K562 (cell line): ENCODE measurements around the gene RNASET2. TPM values are rescaled to one million over a fixed set of nuclear protein-coding genes. Genes with fewer than 3 reads are reported as not detected.
A peak's percentile ranks its signal among the peaks of the same experiment; 100 is the strongest.

ENCODE experiments used
- ATAC-seq: fragments of 200-7000 bp; cut with Tn5 transposase; 3 replicates; pipeline ENCODE4 v1.9.1; 2020; ENCODE audit warnings: moderate library complexity
- BruUV-seq: library from RNA; stranded (reverse); fragments of 400-500 nt; replicated peaks from 2 replicates; lab custom pipeline; 2021; lab: Mats Ljungman, UMichigan
- CTCF ChIA-PET: fragments of 300-600 bp; formaldehyde crosslinking; extraction: SDS; loops from one replicate; lab custom pipeline; 2021; ENCODE audit warnings: low intra/inter-chr PET ratio; lab: Yijun Ruan, JAX
- POLR2A ChIA-PET: fragments of 300-600, 350-650 bp; sonication (Branson Sonifier 250); formaldehyde crosslinking; extraction: SDS; loops from one replicate; lab custom pipeline; 2021; ENCODE audit warnings: antibody characterized with exemption, inconsistent platforms; lab: Yijun Ruan, JAX
- DNase-seq, 4 experiments: peaks; one replicate each; pipeline versions ENCODE4 v3.0.0 to v3.0.0-alpha.2; 2011 to 2018; ENCODE audit warnings: low spot score in 3 of 4, mixed read lengths in 3 of 4; ENCODE audit errors: extremely low read depth in 1 of 4
- FAIRE-seq: peaks from 2 replicates; lab custom pipeline; 2011; peaks lifted over from hg19 to GRCh38; lab: Jason Lieb, UNC
- H2AFZ ChIP-seq: 2 replicates; pipeline ENCODE4 v1.6.0; 2011; ENCODE audit warnings: low read depth, low read length, control low read depth, inconsistent platforms
- H3K27ac ChIP-seq: fragments of 200-600 bp; 3 replicates; pipeline ENCODE4 v1.8.0; 2011; ENCODE audit warnings: low read depth, mild to moderate bottlenecking, control low read depth, inconsistent platforms, low read length, moderate library complexity, mixed read lengths; ENCODE audit errors: extremely low read depth
- H3K27me3 ChIP-seq, 2 experiments: fragments of 300-600 bp in 1 of 2; 2 replicates in 1 of 2; 3 replicates in 1 of 2; pipeline versions ENCODE4 v1.6.0 to v1.8.0; 2011; ENCODE audit warnings: inconsistent platforms in 2 of 2, low read length in 2 of 2, mild to moderate bottlenecking in 1 of 2, mixed read lengths in 1 of 2, moderate library complexity in 1 of 2; ENCODE audit not compliant: control insufficient read depth in 2 of 2, insufficient read depth in 2 of 2
- H3K36me3 ChIP-seq: fragments of 300-600 bp; 3 replicates; pipeline ENCODE4 v1.8.0; 2011; ENCODE audit warnings: mild to moderate bottlenecking, low read length, inconsistent platforms; ENCODE audit not compliant: control insufficient read depth, insufficient read depth
- H3K4me1 ChIP-seq, 2 experiments: fragments of 200-600 bp in 1 of 2; replicated peaks in 1 of 2; 2 replicates in 1 of 2; 3 replicates in 1 of 2; pipeline versions ENCODE4 v1.5.1 to v1.8.0; 2011; ENCODE audit warnings: inconsistent platforms in 2 of 2, low read length in 2 of 2, mild to moderate bottlenecking in 1 of 2, mixed read lengths in 1 of 2, moderate library complexity in 1 of 2; ENCODE audit not compliant: control insufficient read depth in 2 of 2, insufficient read depth in 2 of 2
- H3K4me2 ChIP-seq: 2 replicates; pipeline ENCODE4 v1.6.1; 2011; ENCODE audit warnings: low read length, control low read depth, inconsistent platforms, mixed read lengths; ENCODE audit not compliant: insufficient read depth
- H3K4me3 ChIP-seq: fragments of 200-600 bp; sonication (generic), shearing (Covaris generic); 2 replicates; pipeline ENCODE4 v1.5.1; 2016; ENCODE audit warnings: control low read depth, inconsistent platforms
- H3K79me2 ChIP-seq: fragments of 200-600 bp; 3 replicates; pipeline ENCODE4 v1.8.0; 2011; ENCODE audit warnings: low read length, inconsistent platforms; ENCODE audit not compliant: control insufficient read depth, insufficient read depth
- H3K9ac ChIP-seq, 2 experiments: 2 replicates each; pipeline versions ENCODE4 v1.6.0 to v1.6.1; 2011; ENCODE audit warnings: low read depth in 2 of 2, low read length in 2 of 2, control low read depth in 1 of 2, inconsistent platforms in 1 of 2, mild to moderate bottlenecking in 1 of 2, mixed read lengths in 1 of 2; ENCODE audit not compliant: insufficient read depth in 1 of 2
- H3K9me1 ChIP-seq: one replicate; pipeline ENCODE4 v1.6.0; 2011; ENCODE audit warnings: inconsistent platforms, mild to moderate bottlenecking, low read length, moderate library complexity; ENCODE audit not compliant: control insufficient read depth, insufficient read depth
- H3K9me3 ChIP-seq: replicated peaks from 2 replicates; pipeline ENCODE4 v1.5.1; 2011; ENCODE audit warnings: low read depth, low read length, inconsistent platforms; ENCODE audit not compliant: control insufficient read depth, insufficient read depth
- H4K20me1 ChIP-seq: replicated peaks from 2 replicates; pipeline ENCODE4 v1.6.1; 2011; ENCODE audit warnings: low read length, inconsistent platforms, mixed read lengths; ENCODE audit not compliant: control insufficient read depth, insufficient read depth
- GTF2A2 ChIP-seq: IDR thresholded peaks from 2 replicates; pipeline ENCODE4 v1.6.1; 2016; ENCODE audit warnings: mild to moderate bottlenecking, missing genetic modification characterization, missing compliant biosample characterization
- RBM17 ChIP-seq: fragments of 200-400 bp; formaldehyde crosslinking; IDR thresholded peaks from 2 replicates; pipeline ENCODE4 v1.6.1; 2017; ENCODE audit warnings: low read depth, mild to moderate bottlenecking, low read length, borderline replicate concordance
- SMARCC2 ChIP-seq: fragments of 450-650 bp; IDR thresholded peaks from 2 replicates; pipeline ENCODE4 v1.6.1; 2017; ENCODE audit warnings: antibody characterized with exemption, moderate library complexity, mild to moderate bottlenecking, low read depth
- TBP ChIP-seq: optimal IDR thresholded peaks from 2 replicates; pipeline ENCODE3; 2011; ENCODE audit warnings: low read depth, low read length, improper control_type of control experiment
- YY1 ChIP-seq, 3 experiments: IDR thresholded peaks; 2 replicates each; pipeline ENCODE4 v1.6.1; 2011; ENCODE audit warnings: low read length in 2 of 3, mild to moderate bottlenecking in 2 of 3, moderate library complexity in 2 of 3, borderline replicate concordance in 1 of 3, control low read depth in 1 of 3, low read depth in 1 of 3; ENCODE audit not compliant: insufficient read depth in 3 of 3, insufficient replicate concordance in 2 of 3, control insufficient read depth in 1 of 3, insufficient read length in 1 of 3; ENCODE audit errors: extremely low read depth in 1 of 3
- WGBS: fragments of 100-300 bp; shearing (Covaris generic); methylation state at CpG from one replicate; pipeline ENCODE4 v1.1.6; 2016; ENCODE audit warnings: low coverage, mixed read lengths; ENCODE audit not compliant: insufficient coverage; ENCODE audit errors: missing lambda C conversion rate; 5-methylcytosine and 5-hydroxymethylcytosine counted together
- in situ Hi-C: fragments of 300-500 bp; cut with MboI; formaldehyde crosslinking; loops from 4 replicates; pipeline ENCODE4 v1.15.0; 2018; ENCODE audit warnings: inconsistent platforms, mixed read lengths
- intact Hi-C: fragments of 100-400 bp; cut with micrococcal nuclease; formaldehyde crosslinking; loops from 2 replicates; pipeline ENCODE4 v1.14.2; 2022
- polyA plus RNA-seq, 8 experiments: library from polyadenylated mRNA; depleted of rRNA in 4 of 8; stranded (reverse) in 5 of 8; unstranded in 3 of 8; fragments of >200 nt; fragmentation: Nextera tagmentation in 2 of 8; fragmentation: Illumina TruSeq in 1 of 8; extraction: Ambion mirVana in 2 of 8; extraction: Trizol in 1 of 8; gene quantifications; 2 replicates each; pipeline versions ENCODE4 v1.2.1 to v1.2.3, GENCODE V29; 2011 to 2014; ENCODE audit warnings: inconsistent platforms in 1 of 8, missing spikeins in 1 of 8
- total RNA-seq, 7 experiments: library from RNA; depleted of rRNA in 6 of 7; stranded (reverse); fragments of >200 nt in 6 of 7; fragmentation: Illumina TruSeq in 2 of 7; extraction: Trizol in 2 of 7; gene quantifications; 2 replicates each; pipeline versions ENCODE4 v1.2.1 to v1.2.3, GENCODE V29; 2011 to 2021; ENCODE audit warnings: low replicate concordance in 1 of 7
- TF ChIP-seq, protein P1 (sequence below), 3 experiments: fragments of 200-800 bp in 1 of 3; sonication (Bioruptor generic) in 1 of 3; sonication (generic) in 1 of 3; formaldehyde crosslinking in 1 of 3; IDR thresholded peaks; 2 replicates each; pipeline versions ENCODE4 v1.6.1 to v1.8.0; 2016 to 2022; ENCODE audit warnings: mild to moderate bottlenecking in 2 of 3, missing compliant biosample characterization in 2 of 3, missing genetic modification characterization in 2 of 3, missing genetic modification reagents in 1 of 3

Gene RNASET2
- total and polyA plus RNA-seq, 9 of the 15 experiments (the other 6 are each of a cell fraction or from before 2014, with no cell fraction given): 7.4 to 141 (median 91.3) TPM

- in situ Hi-C loops (loop anchor here (10.0 kb wide), 1 partner anchor 183 kb away; no protein-coding TSS in a partner anchor), intact Hi-C loops (loop anchor here (2.0 kb wide), 1 partner anchor 41 kb away; the partner anchor contains the start of gene CEP43)
- Histone ChIP-seq H3K4me2 (no peak overlapping the region; the same call in 1 of the 2 replicates), H3K9me3 (peaks cover 3% of the 10 kb centered on the region), H4K20me1 (no peaks in the 10 kb centered on the region), H2AFZ (peak overlapping the region; percentile 93), H3K9me1 (no peaks in the 10 kb centered on the region), H3K36me3 (no peaks in the 10 kb centered on the region; the same call in 1 of the 3 replicates), H3K27me3 (no peaks in the 10 kb centered on the region), H3K4me3 (no peak overlapping the region), H3K79me2 (peaks cover 15% of the 10 kb centered on the region), H3K27ac (no peak overlapping the region), H3K9ac (no peak overlapping the region), H3K4me1 (peaks cover 27 to 34% of the 10 kb centered on the region in 2 experiments)
- BruUV-seq: no TSS peak
- FAIRE-seq (peak; percentile 19), DNase-seq (peak in 1 of 4 experiments; percentile 8), ATAC-seq (no peak)
- TF ChIP-seq SMARCC2: no peak
- peak; percentile 34; the same call in 1 of the 2 replicates for TF ChIP-seq GTF2A2 (tag)
- peak in 1 of 3 experiments; percentile 40 for TF ChIP-seq YY1 (IDR thresholded peaks at IDR 0.05; ENCODE audit: borderline replicate concordance in 1 of 3, control insufficient read depth in 1 of 3, extremely low read depth in 1 of 3, insufficient read depth in 3 of 3, insufficient read length in 1 of 3, insufficient replicate concordance in 2 of 3, low read depth in 1 of 3, low read length in 2 of 3)
- TF ChIP-seq RBM17: no peak
- TF ChIP-seq, protein P1, sequence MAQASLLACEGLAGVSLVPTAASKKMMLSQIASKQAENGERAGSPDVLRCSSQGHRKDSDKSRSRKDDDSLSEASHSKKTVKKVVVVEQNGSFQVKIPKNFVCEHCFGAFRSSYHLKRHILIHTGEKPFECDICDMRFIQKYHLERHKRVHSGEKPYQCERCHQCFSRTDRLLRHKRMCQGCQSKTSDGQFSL (CRISPR knock-in tag; IDR thresholded peaks at IDR 0.05): peak; percentile 88; the same call in 1 of the 2 replicates
- TF ChIP-seq, protein P1 (tag; IDR thresholded peaks at IDR 0.05): no peak
- TF ChIP-seq TBP: peak; percentile 55
- ChIA-PET CTCF (no interaction called here), POLR2A (interaction anchor here (0.7 to 1.0 kb wide), 3 partner anchors 9 to 31 kb away, joined by 3 read pairs; no protein-coding TSS in a partner anchor)
- WGBS: 73% methylated on average over 5 of the region's 5 CpGs
Observed at GRCh38 chr6:166957805-166958076, 1.4 kb upstream of the RNASET2 start.
